ENCODE data around the gene RCOR1.

- no peak for TF ChIP-seq SUZ12 (IDR thresholded peaks at IDR 0.05)
- no peak for TF ChIP-seq NFRKB (IDR thresholded peaks at IDR 0.05)
- no peak for TF ChIP-seq ZNF384 (IDR thresholded peaks at IDR 0.05)
Measured at GRCh38 chr14:102551995-102552705, 40.3 kb upstream of the RCOR1 start.
